Activated CD4-positive, alpha-beta T cell treated with anti-CD3 and anti-CD28 coated beads, Interleukin-2, amount 10 ng/mL, durations not matched to agents 24 days and 14 days (primary cell): ENCODE measurements around the gene KCNQ2. TPM values are rescaled to one million over a fixed set of nuclear protein-coding genes. Genes with fewer than 3 reads are reported as not detected.

ENCODE experiments used
- DNase-seq: peaks from one replicate; pipeline ENCODE4 v3.0.0; 2022
- H3K27ac Mint-ChIP-seq: one replicate; pipeline ENCODE4 v1.8.0; 2022; ENCODE audit warnings: mild to moderate bottlenecking, mixed read lengths
- H3K27me3 Mint-ChIP-seq: one replicate; pipeline ENCODE4 v1.8.0; 2022; ENCODE audit warnings: mixed read lengths
- H3K36me3 Mint-ChIP-seq: one replicate; pipeline ENCODE4 v1.8.0; 2022; ENCODE audit warnings: low read depth, mild to moderate bottlenecking, mixed read lengths
- H3K4me1 Mint-ChIP-seq: one replicate; pipeline ENCODE4 v1.8.0; 2021; ENCODE audit warnings: mixed read lengths
- H3K4me3 Mint-ChIP-seq: one replicate; pipeline ENCODE4 v1.8.0; 2022; ENCODE audit warnings: mild to moderate bottlenecking, moderate library complexity, mixed read lengths
- H3K9me3 Mint-ChIP-seq: one replicate; pipeline ENCODE4 v1.8.0; 2021; ENCODE audit warnings: mixed read lengths
- intact Hi-C: fragments of 100-400 bp; cut with micrococcal nuclease; formaldehyde crosslinking; loops from one replicate; pipeline ENCODE4 v1.15.1; 2023
- total RNA-seq: library from RNA; stranded (reverse); gene quantifications from 2 replicates; pipeline ENCODE4 v1.2.3, GENCODE V29; 2022

KCNQ2 gene
- total RNA-seq, 1 donor from 2014 or later: not detected

- H3K9me3 Mint-ChIP-seq: no peaks in the 10 kb centered on the region
These were observed 25.8 kb upstream of the KCNQ2 start for GRCh38 chr20:63497946-63498935.

GRCh38 chr20:63497138-63497945 lies 24.9 kb upstream of the KCNQ2 start:
- DNase-seq: no peak
- peaks cover 25% of the 10 kb centered on the region for H3K27me3 Mint-ChIP-seq
- peaks cover 2% of the 10 kb centered on the region for H3K4me1 Mint-ChIP-seq
- H3K9me3 Mint-ChIP-seq: peaks cover 6% of the 10 kb centered on the region
- intact Hi-C loops: loop anchor here (2.0 to 5.0 kb wide), 2 partner anchors 23 to 55 kb away; partner anchors contain the start of gene PPDPF
- no peaks in the 10 kb centered on the region for H3K36me3 Mint-ChIP-seq
- H3K4me3 Mint-ChIP-seq: peak overlapping the region; percentile 32
- H3K27ac Mint-ChIP-seq: no peak overlapping the region

More at GRCh38 chr20:63497946-63498935, 25.8 kb upstream of the KCNQ2 start:
- Mint-ChIP-seq H3K4me3 (peak overlapping the region; percentile 32), H3K27ac (no peak overlapping the region), H3K36me3 (no peaks in the 10 kb centered on the region), H3K27me3 (peaks cover 25% of the 10 kb centered on the region), H3K4me1 (peaks cover 2% of the 10 kb centered on the region)
- no peak for DNase-seq
- intact Hi-C loops: loop anchor here (2.0 to 5.0 kb wide), 2 partner anchors 23 to 56 kb away; partner anchors contain the start of gene PPDPF

DNA sequence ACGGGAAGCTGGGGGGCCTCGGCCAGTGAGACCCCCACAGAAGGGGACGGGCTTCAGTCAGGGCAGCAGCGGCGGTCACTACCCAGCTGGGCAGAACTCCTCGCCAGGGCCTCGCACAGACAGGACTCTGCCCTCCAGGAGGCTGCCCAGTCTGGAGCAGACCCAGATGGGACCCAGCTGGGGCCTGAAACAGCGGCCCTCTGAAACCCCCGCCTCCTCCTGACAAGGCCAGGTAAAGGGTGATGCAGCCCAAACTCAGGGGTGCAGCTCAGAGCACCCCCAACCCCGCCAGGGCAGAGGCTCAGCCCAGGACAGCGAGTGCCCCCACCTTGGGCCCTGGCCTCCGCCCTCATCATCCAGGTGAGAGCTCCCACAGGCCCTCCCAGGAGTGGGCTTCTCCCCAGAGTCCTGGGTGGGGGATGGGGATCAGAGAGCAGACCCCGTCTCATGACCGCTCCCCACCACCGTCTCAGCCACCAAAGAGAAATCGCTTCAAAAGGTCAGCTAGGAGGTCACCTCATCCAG lies 24.2 kb upstream of the KCNQ2 start:
- intact Hi-C loops: loop anchor here (2.0 to 5.0 kb wide), 2 partner anchors 24 to 54 kb away; partner anchors contain the start of gene PPDPF
- peaks cover 2% of the 10 kb centered on the region for H3K4me1 Mint-ChIP-seq
- H3K36me3 Mint-ChIP-seq: no peaks in the 10 kb centered on the region
- H3K27me3 Mint-ChIP-seq: peaks cover 25% of the 10 kb centered on the region
- H3K9me3 Mint-ChIP-seq: peaks cover 10% of the 10 kb centered on the region
- DNase-seq: no peak
- no peak overlapping the region for H3K27ac Mint-ChIP-seq
- H3K4me3 Mint-ChIP-seq: peak overlapping the region; percentile 64

- intact Hi-C loops: loop anchor here (2.0 to 5.0 kb wide), 2 partner anchors 25 to 54 kb away; partner anchors contain the start of gene PPDPF
- Mint-ChIP-seq H3K27ac (no peak overlapping the region), H3K9me3 (peaks cover 10% of the 10 kb centered on the region), H3K36me3 (no peaks in the 10 kb centered on the region), H3K4me3 (peak overlapping the region; percentile 64), H3K27me3 (peaks cover 22% of the 10 kb centered on the region), H3K4me1 (peaks cover 2% of the 10 kb centered on the region)
- peak; percentile 91 for DNase-seq
These were observed 23.5 kb upstream of the KCNQ2 start for GRCh38 chr20:63495741-63496595.

GRCh38 chr20:63495167-63495720 lies 22.8 kb upstream of the KCNQ2 start:
- Mint-ChIP-seq H3K36me3 (no peaks in the 10 kb centered on the region), H3K27ac (no peak overlapping the region), H3K4me3 (no peak overlapping the region), H3K9me3 (peaks cover 10% of the 10 kb centered on the region), H3K4me1 (peaks cover 2% of the 10 kb centered on the region), H3K27me3 (peaks cover 20% of the 10 kb centered on the region)
- DNase-seq: no peak
- intact Hi-C loops: loop anchor here (5.0 kb wide), 1 partner anchor 53 kb away; no protein-coding TSS in a partner anchor

GRCh38 chr20:63494420-63495166 lies 22.1 kb upstream of the KCNQ2 start:
- intact Hi-C loops: loop anchor here (5.0 kb wide), 1 partner anchor 52 kb away; no protein-coding TSS in a partner anchor
- Mint-ChIP-seq H3K27me3 (peaks cover 19% of the 10 kb centered on the region), H3K9me3 (peaks cover 10% of the 10 kb centered on the region), H3K4me1 (peaks cover 2% of the 10 kb centered on the region), H3K27ac (no peak overlapping the region), H3K4me3 (no peak overlapping the region), H3K36me3 (no peaks in the 10 kb centered on the region)
- DNase-seq: no peak

GRCh38 chr20:63494084-63494419 lies 21.6 kb upstream of the KCNQ2 start:
- Mint-ChIP-seq H3K4me3 (no peak overlapping the region), H3K9me3 (peaks cover 10% of the 10 kb centered on the region), H3K27me3 (peaks cover 21% of the 10 kb centered on the region), H3K4me1 (peaks cover 2% of the 10 kb centered on the region), H3K27ac (no peak overlapping the region), H3K36me3 (no peaks in the 10 kb centered on the region)
- DNase-seq: no peak
- intact Hi-C loops: no loop called here

GRCh38 chr20:63493563-63494020 lies 21.1 kb upstream of the KCNQ2 start:
- peaks cover 10% of the 10 kb centered on the region for H3K9me3 Mint-ChIP-seq
- intact Hi-C loops: no loop called here

GRCh38 chr20:63492982-63493381 lies 20.5 kb upstream of the KCNQ2 start:
- no peaks in the 10 kb centered on the region for H3K36me3 Mint-ChIP-seq
- H3K4me3 Mint-ChIP-seq: no peak overlapping the region
- peaks cover 22% of the 10 kb centered on the region for H3K27me3 Mint-ChIP-seq
- peaks cover 10% of the 10 kb centered on the region for H3K9me3 Mint-ChIP-seq
- intact Hi-C loops: no loop called here
- no peak overlapping the region for H3K27ac Mint-ChIP-seq
- H3K4me1 Mint-ChIP-seq: peaks cover 2% of the 10 kb centered on the region
- DNase-seq: no peak

More at GRCh38 chr20:63493563-63494020, 21.1 kb upstream of the KCNQ2 start:
- no peak overlapping the region for H3K27ac Mint-ChIP-seq
- no peaks in the 10 kb centered on the region for H3K36me3 Mint-ChIP-seq
- peaks cover 24% of the 10 kb centered on the region for H3K27me3 Mint-ChIP-seq
- no peak for DNase-seq
- H3K4me3 Mint-ChIP-seq: no peak overlapping the region
- peaks cover 2% of the 10 kb centered on the region for H3K4me1 Mint-ChIP-seq

- Mint-ChIP-seq H3K9me3 (peaks cover 10% of the 10 kb centered on the region), H3K4me1 (peaks cover 2% of the 10 kb centered on the region), H3K36me3 (no peaks in the 10 kb centered on the region), H3K27me3 (peaks cover 18% of the 10 kb centered on the region), H3K4me3 (no peak overlapping the region), H3K27ac (no peak overlapping the region)
- intact Hi-C loops: no loop called here
- DNase-seq: no peak
These were observed 20.1 kb upstream of the KCNQ2 start for GRCh38 chr20:63492518-63492917.

- H3K4me3 Mint-ChIP-seq: no peak overlapping the region
- H3K27ac Mint-ChIP-seq: no peak overlapping the region
- no peak for DNase-seq
- H3K9me3 Mint-ChIP-seq: peaks cover 10% of the 10 kb centered on the region
- H3K36me3 Mint-ChIP-seq: no peaks in the 10 kb centered on the region
- peaks cover 2% of the 10 kb centered on the region for H3K4me1 Mint-ChIP-seq
- H3K27me3 Mint-ChIP-seq: peaks cover 14% of the 10 kb centered on the region
- intact Hi-C loops: no loop called here
These were observed 19.3 kb upstream of the KCNQ2 start for GRCh38 chr20:63491635-63492230.

GRCh38 chr20:63491078-63491477 lies 18.6 kb upstream of the KCNQ2 start:
- Mint-ChIP-seq H3K4me3 (no peak overlapping the region), H3K27me3 (peaks cover 10% of the 10 kb centered on the region), H3K9me3 (peaks cover 10% of the 10 kb centered on the region), H3K36me3 (no peaks in the 10 kb centered on the region), H3K4me1 (no peaks in the 10 kb centered on the region), H3K27ac (no peak overlapping the region)
- no peak for DNase-seq
- intact Hi-C loops: no loop called here
